Endothelial cell (in vitro differentiated cells): ENCODE data around the gene FIGNL1. TPM values are rescaled to one million over a fixed set of nuclear protein-coding genes. Genes with fewer than 3 reads are reported as not detected.

ENCODE experiments used
- DNase-seq: peaks from one replicate; pipeline ENCODE4 v3.0.0; 2021; ENCODE audit warnings: low spot score
- H3K27ac Mint-ChIP-seq: one replicate; pipeline ENCODE4 v1.8.0; 2021; ENCODE audit warnings: mixed read lengths, inconsistent platforms; ENCODE audit not compliant: unreplicated experiment
- H3K27me3 Mint-ChIP-seq: one replicate; pipeline ENCODE4 v1.8.0; 2021; ENCODE audit warnings: mild to moderate bottlenecking, moderate library complexity, mixed read lengths, inconsistent platforms; ENCODE audit not compliant: unreplicated experiment
- H3K36me3 Mint-ChIP-seq: one replicate; pipeline ENCODE4 v1.8.0; 2021; ENCODE audit warnings: mild to moderate bottlenecking, low read depth, mixed read lengths, inconsistent platforms; ENCODE audit not compliant: unreplicated experiment
- H3K4me1 Mint-ChIP-seq: one replicate; pipeline ENCODE4 v1.8.0; 2021; ENCODE audit warnings: mild to moderate bottlenecking, mixed read lengths, inconsistent platforms; ENCODE audit not compliant: unreplicated experiment
- H3K4me3 Mint-ChIP-seq: one replicate; pipeline ENCODE4 v1.8.0; 2021; ENCODE audit warnings: mild to moderate bottlenecking, mixed read lengths, inconsistent platforms; ENCODE audit not compliant: unreplicated experiment
- H3K9me3 Mint-ChIP-seq: one replicate; pipeline ENCODE4 v1.8.0; 2021; ENCODE audit warnings: mixed read lengths, inconsistent platforms; ENCODE audit not compliant: unreplicated experiment
- total RNA-seq: library from RNA; stranded (reverse); fragmentation: NEBNext Ultra II Directional; extraction: Animal tissue kit (Norgen Biotek cat#: 25700); gene quantifications from one replicate; pipeline ENCODE4 v1.2.1, GENCODE V29; 2021; ENCODE audit not compliant: unreplicated experiment
- TF ChIP-seq, protein P1 (sequence below): fragments of 200-600 bp; sonication (generic); IDR thresholded peaks from one replicate; pipeline ENCODE4 v1.5.0; 2021; ENCODE audit warnings: antibody characterized with exemption; ENCODE audit not compliant: unreplicated experiment

Gene FIGNL1
- total RNA-seq, 1 donor from 2014 or later, result 18.4 TPM

- no peaks in the 10 kb centered on the region for H3K9me3 Mint-ChIP-seq
- DNase-seq, result no peak
- H3K27me3 Mint-ChIP-seq, result peaks cover 1% of the 10 kb centered on the region
- TF ChIP-seq, protein P1, sequence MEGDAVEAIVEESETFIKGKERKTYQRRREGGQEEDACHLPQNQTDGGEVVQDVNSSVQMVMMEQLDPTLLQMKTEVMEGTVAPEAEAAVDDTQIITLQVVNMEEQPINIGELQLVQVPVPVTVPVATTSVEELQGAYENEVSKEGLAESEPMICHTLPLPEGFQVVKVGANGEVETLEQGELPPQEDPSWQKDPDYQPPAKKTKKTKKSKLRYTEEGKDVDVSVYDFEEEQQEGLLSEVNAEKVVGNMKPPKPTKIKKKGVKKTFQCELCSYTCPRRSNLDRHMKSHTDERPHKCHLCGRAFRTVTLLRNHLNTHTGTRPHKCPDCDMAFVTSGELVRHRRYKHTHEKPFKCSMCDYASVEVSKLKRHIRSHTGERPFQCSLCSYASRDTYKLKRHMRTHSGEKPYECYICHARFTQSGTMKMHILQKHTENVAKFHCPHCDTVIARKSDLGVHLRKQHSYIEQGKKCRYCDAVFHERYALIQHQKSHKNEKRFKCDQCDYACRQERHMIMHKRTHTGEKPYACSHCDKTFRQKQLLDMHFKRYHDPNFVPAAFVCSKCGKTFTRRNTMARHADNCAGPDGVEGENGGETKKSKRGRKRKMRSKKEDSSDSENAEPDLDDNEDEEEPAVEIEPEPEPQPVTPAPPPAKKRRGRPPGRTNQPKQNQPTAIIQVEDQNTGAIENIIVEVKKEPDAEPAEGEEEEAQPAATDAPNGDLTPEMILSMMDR, result no peak
- H3K4me3 Mint-ChIP-seq, result no peak overlapping the region
- H3K36me3 Mint-ChIP-seq, result no peaks in the 10 kb centered on the region
- no peak overlapping the region for H3K27ac Mint-ChIP-seq
- H3K4me1 Mint-ChIP-seq, result no peaks in the 10 kb centered on the region
These were observed 26.9 kb upstream of the FIGNL1 start for GRCh38 chr7:50476953-50477625.

GRCh38 chr7:50475340-50475739, 25.2 kb upstream of the FIGNL1 start:
- H3K36me3 Mint-ChIP-seq, result no peaks in the 10 kb centered on the region
- TF ChIP-seq, protein P1, result no peak
- no peak for DNase-seq
- H3K9me3 Mint-ChIP-seq, result no peaks in the 10 kb centered on the region
- no peak overlapping the region for H3K4me3 Mint-ChIP-seq
- H3K27me3 Mint-ChIP-seq, result peaks cover 3% of the 10 kb centered on the region
- no peaks in the 10 kb centered on the region for H3K4me1 Mint-ChIP-seq
- H3K27ac Mint-ChIP-seq, result no peak overlapping the region

DNA sequence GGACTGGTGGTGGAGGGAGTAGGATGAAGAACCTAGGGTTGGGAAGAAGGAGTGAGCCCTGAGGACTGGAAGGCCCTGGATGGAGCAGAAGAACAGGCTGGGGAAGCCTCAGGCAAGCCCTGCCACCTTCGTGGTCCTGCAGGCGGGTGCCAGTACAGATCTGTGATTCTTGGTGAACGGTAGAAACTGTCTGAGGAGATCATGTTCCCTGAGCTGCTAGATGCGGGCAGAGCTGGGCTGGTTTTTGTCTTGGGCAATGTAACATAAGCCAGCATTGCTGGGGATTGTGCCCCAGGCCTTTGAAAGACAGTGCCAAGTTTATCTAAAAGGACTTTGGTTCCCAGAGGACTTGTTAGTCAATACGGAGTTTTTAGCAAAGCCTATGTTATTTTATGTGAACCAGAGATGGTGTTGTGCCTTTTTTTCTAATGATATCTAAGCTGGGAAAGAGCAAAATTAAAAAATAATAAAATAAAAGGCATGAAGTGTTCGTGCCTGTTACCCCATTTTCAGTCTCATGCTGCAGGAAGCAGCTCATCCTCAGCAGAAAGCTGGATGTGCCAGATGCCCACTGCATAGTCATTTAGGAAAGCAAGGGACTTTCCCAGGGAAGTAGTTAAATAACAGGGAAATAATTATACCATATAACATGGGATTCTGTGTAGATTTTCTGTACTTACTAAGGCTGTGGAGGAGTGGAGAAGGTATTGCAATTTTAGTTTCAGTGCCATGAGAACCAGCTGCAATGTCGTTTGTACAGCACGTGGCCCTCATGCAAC, 24.4 kb upstream of the FIGNL1 start:
- DNase-seq, result no peak
- H3K27ac Mint-ChIP-seq, result no peak overlapping the region
- H3K36me3 Mint-ChIP-seq, result no peaks in the 10 kb centered on the region
- no peaks in the 10 kb centered on the region for H3K9me3 Mint-ChIP-seq
- TF ChIP-seq, protein P1, result no peak
- H3K4me1 Mint-ChIP-seq, result no peaks in the 10 kb centered on the region
- H3K4me3 Mint-ChIP-seq, result no peak overlapping the region
- H3K27me3 Mint-ChIP-seq, result peaks cover 3% of the 10 kb centered on the region

DNA sequence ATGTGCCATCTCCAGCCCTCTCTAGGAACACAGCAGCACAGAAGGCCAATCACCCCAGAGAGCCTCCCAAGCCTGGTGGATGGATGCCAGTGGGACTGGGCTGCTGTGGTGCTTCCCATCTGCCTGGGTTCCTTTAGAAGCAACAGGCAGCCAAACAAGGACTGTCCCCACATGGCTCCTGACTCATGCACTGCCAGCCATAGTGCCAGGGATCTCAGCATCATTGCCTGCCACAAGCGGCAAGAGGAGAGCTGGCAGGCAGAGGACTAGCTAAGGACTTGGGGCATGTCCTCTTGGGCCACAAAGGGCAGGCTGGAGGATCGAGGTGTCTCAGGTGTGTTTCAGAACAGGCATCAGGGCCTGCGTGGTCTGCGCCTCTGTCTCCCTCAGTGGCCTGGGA, 23.4 kb upstream of the FIGNL1 start:
- DNase-seq, result no peak
- H3K27me3 Mint-ChIP-seq, result peaks cover 6% of the 10 kb centered on the region
- H3K4me3 Mint-ChIP-seq, result no peak overlapping the region
- H3K27ac Mint-ChIP-seq, result no peak overlapping the region
- H3K36me3 Mint-ChIP-seq, result no peaks in the 10 kb centered on the region
- no peaks in the 10 kb centered on the region for H3K9me3 Mint-ChIP-seq
- no peaks in the 10 kb centered on the region for H3K4me1 Mint-ChIP-seq
- TF ChIP-seq, protein P1, result no peak

- Mint-ChIP-seq H3K27me3 (peaks cover 4% of the 10 kb centered on the region), H3K9me3 (no peaks in the 10 kb centered on the region), H3K36me3 (no peaks in the 10 kb centered on the region), H3K27ac (no peak overlapping the region), H3K4me1 (no peaks in the 10 kb centered on the region), H3K4me3 (no peak overlapping the region)
- DNase-seq, result no peak
- TF ChIP-seq, protein P1, result no peak
These were observed 22.3 kb upstream of the FIGNL1 start for GRCh38 chr7:50472427-50472826.
